ENCODE results near the gene ANO4.
"Not testable (repeated sequence)": the region's sequence is repeated elsewhere in the genome, so short reads cannot be mapped to it uniquely, and the experiment has no call there.

Gene ANO4

GRCh38 chr12:100953677-100954076, 159.1 kb downstream of the ANO4 start:
- DNase-seq: no peak

GRCh38 chr12:100954118-100954517, 159.5 kb downstream of the ANO4 start:
- no peak for DNase-seq

GRCh38 chr12:100955139-100955538, 160.6 kb downstream of the ANO4 start:
- no peak for DNase-seq

- no peak for DNase-seq
Measured at GRCh38 chr12:100956311-100956852, 161.8 kb downstream of the ANO4 start.

- DNase-seq: no peak
Measured at GRCh38 chr12:100959481-100959880, 164.9 kb downstream of the ANO4 start.

- no peak for DNase-seq
Measured at GRCh38 chr12:100962086-100962712, 167.6 kb downstream of the ANO4 start.

- DNase-seq: no peak
Measured at GRCh38 chr12:100963381-100963780, 168.8 kb downstream of the ANO4 start.

- DNase-seq: no peak
Measured at GRCh38 chr12:100964028-100964427, 169.5 kb downstream of the ANO4 start.

GRCh38 chr12:100967189-100967588, 172.6 kb downstream of the ANO4 start:
- DNase-seq: no peak

GRCh38 chr12:100970894-100971293, 176.3 kb downstream of the ANO4 start:
- DNase-seq: no peak

GRCh38 chr12:100972121-100972520, 177.5 kb downstream of the ANO4 start:
- no peak for DNase-seq

- no peak for DNase-seq
Measured at GRCh38 chr12:100974341-100974740, 179.8 kb downstream of the ANO4 start.

- DNase-seq: no peak
Measured at GRCh38 chr12:100974747-100975146, 180.2 kb downstream of the ANO4 start.

- DNase-seq: no peak
Measured at GRCh38 chr12:100976735-100977134, 182.2 kb downstream of the ANO4 start.

GRCh38 chr12:100980856-100981255, 186.3 kb downstream of the ANO4 start:
- DNase-seq: no peak

GRCh38 chr12:100982511-100983183, 188.1 kb downstream of the ANO4 start:
- DNase-seq: no peak

- DNase-seq: no peak
Measured at GRCh38 chr12:100984796-100985195, 190.2 kb downstream of the ANO4 start.

GRCh38 chr12:100986595-100987547, 192.3 kb downstream of the ANO4 start:
- DNase-seq: no peak

GRCh38 chr12:100987552-100988521, 193.3 kb downstream of the ANO4 start:
- DNase-seq: no peak

GRCh38 chr12:100989509-100989908, 194.9 kb downstream of the ANO4 start:
- not testable (repeated sequence) for DNase-seq

GRCh38 chr12:100991102-100991501, 196.5 kb downstream of the ANO4 start:
- no peak for DNase-seq

- DNase-seq: no peak
Measured at GRCh38 chr12:100992194-100992593, 197.6 kb downstream of the ANO4 start.

All from C1 segment of cervical spinal cord (tissue), 14 donors.